ENCODE data around the gene HAAO.

- no peak for TF ChIP-seq POLR2A (IDR thresholded peaks at IDR 0.05)
- no peak for TF ChIP-seq CTCF (IDR thresholded peaks at IDR 0.05)
Observed at GRCh38 chr2:42741140-42741539, 51.2 kb downstream of the HAAO start.
